GM12878 (cell line): ENCODE data around the gene TMEM170B.

Source experiments
- EP300 ChIP-seq, 2 experiments: fragments of 150-350 bp in 1 of 2; IDR thresholded peaks; 2 replicates each; pipeline ENCODE4 v1.6.1; 2011 to 2012; ENCODE audit warnings: low read depth in 2 of 2, low read length in 2 of 2, borderline replicate concordance in 1 of 2, improper control_type of control experiment in 1 of 2, inconsistent platforms in 1 of 2; ENCODE audit not compliant: control insufficient read depth in 1 of 2
- NRF1 ChIP-seq: conservative IDR thresholded peaks from 2 replicates; pipeline ENCODE4 v1.6.1; 2011; ENCODE audit warnings: mild to moderate bottlenecking, low read depth, low read length, improper control_type of control experiment
- POLR2AphosphoS5 ChIP-seq: IDR thresholded peaks from 2 replicates; pipeline ENCODE4 v1.6.1; 2011; ENCODE audit warnings: mild to moderate bottlenecking, low read length, inconsistent platforms
- STAT1 ChIP-seq: fragments of 450-650 bp; conservative IDR thresholded peaks from 2 replicates; pipeline ENCODE4 v1.6.1; 2014; ENCODE audit warnings: antibody characterized with exemption, mild to moderate bottlenecking
- TF ChIP-seq, protein P1 (sequence below), 3 experiments: IDR thresholded peaks in 2 of 3; conservative IDR thresholded peaks in 1 of 3; 2 replicates each; pipeline ENCODE4 v1.5.1; 2011; ENCODE audit warnings: low read depth in 3 of 3, low read length in 3 of 3, mild to moderate bottlenecking in 3 of 3, control low read depth in 2 of 3, moderate library complexity in 2 of 3, inconsistent platforms in 1 of 3, mixed read lengths in 1 of 3; ENCODE audit not compliant: control insufficient read depth in 2 of 3, insufficient read depth in 1 of 3; ENCODE audit errors: extremely low read depth in 1 of 3

DNA sequence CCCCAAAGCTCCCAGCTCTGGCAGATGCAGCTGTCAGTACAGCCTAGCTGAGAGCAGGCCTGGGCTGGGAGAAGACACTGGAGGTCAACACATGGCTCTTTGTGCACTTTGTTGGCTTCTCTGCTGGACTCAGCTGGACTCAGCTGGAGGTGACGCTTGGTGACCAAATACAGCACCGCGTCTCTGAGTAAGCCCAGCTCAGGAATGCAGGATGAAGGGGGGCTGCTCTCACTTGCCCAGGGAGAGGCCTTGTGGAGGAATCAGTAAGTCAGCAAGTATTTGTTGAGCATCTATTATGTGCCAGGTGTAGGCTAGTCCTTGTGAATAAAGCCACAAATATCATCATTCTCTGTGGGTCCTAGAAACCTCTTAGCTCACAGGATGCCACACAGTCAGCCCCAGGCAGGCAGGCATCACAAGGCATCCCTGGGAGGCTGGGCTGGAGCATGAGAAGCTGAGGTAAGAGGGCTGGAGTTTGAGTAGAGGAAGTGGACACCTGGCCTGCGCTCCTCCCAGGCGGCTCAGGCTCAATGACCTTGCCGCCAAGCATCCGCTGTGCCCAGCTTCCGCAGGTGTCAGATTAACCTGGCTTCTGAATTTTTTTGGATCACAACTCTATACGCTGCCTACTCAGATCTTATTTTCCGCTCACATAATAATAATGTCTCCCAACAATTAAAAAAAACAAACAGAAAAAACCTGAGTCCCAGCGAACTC lies 95.4 kb downstream of the TMEM170B start:
- no peak for TF ChIP-seq EP300 (IDR thresholded peaks at IDR 0.05; ENCODE audit: borderline replicate concordance in 1 of 2, control insufficient read depth in 1 of 2, low read depth in 2 of 2, low read length in 2 of 2)
- TF ChIP-seq POLR2AphosphoS5 = no peak
- TF ChIP-seq, protein P1, sequence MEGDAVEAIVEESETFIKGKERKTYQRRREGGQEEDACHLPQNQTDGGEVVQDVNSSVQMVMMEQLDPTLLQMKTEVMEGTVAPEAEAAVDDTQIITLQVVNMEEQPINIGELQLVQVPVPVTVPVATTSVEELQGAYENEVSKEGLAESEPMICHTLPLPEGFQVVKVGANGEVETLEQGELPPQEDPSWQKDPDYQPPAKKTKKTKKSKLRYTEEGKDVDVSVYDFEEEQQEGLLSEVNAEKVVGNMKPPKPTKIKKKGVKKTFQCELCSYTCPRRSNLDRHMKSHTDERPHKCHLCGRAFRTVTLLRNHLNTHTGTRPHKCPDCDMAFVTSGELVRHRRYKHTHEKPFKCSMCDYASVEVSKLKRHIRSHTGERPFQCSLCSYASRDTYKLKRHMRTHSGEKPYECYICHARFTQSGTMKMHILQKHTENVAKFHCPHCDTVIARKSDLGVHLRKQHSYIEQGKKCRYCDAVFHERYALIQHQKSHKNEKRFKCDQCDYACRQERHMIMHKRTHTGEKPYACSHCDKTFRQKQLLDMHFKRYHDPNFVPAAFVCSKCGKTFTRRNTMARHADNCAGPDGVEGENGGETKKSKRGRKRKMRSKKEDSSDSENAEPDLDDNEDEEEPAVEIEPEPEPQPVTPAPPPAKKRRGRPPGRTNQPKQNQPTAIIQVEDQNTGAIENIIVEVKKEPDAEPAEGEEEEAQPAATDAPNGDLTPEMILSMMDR (IDR thresholded peaks at IDR 0.05 in 2 of 3, conservative IDR thresholded peaks at IDR 0.05 in 1 of 3; ENCODE audit: control insufficient read depth in 2 of 3, extremely low read depth in 1 of 3, insufficient read depth in 1 of 3, low read depth in 3 of 3, low read length in 3 of 3) = no peak
- no peak for TF ChIP-seq STAT1
- no peak for TF ChIP-seq NRF1
